Mucosa of descending colon (tissue), 3 donors: Measurements from ENCODE around the gene MOCS2. TPM values are rescaled to one million over a fixed set of nuclear protein-coding genes. Genes with fewer than 3 reads are reported as not detected.

Experiments used
- ATAC-seq: fragments of 200-7000 bp; cut with Tn5 transposase; one replicate; pipeline ENCODE4 v1.9.1; 2020; ENCODE audit warnings: mild to moderate bottlenecking, moderate library complexity
- DNase-seq, 3 donors: peaks; one replicate each; pipeline ENCODE4 v3.0.0-alpha.2; 2020
- H3K36me3 ChIP-seq: fragments of 200-600 bp; one replicate; pipeline ENCODE4 v1.8.0; 2021; ENCODE audit warnings: low read depth, mild to moderate bottlenecking
- H3K4me1 ChIP-seq: fragments of 200-600 bp; one replicate; pipeline ENCODE4 v1.8.0; 2021; ENCODE audit warnings: low read depth, mild to moderate bottlenecking
- H3K4me3 ChIP-seq: fragments of 200-600 bp; one replicate; pipeline ENCODE4 v1.8.0; 2021; ENCODE audit warnings: mild to moderate bottlenecking
- H3K9me3 ChIP-seq: fragments of 200-600 bp; one replicate; pipeline ENCODE4 v1.8.0; 2021; ENCODE audit warnings: mild to moderate bottlenecking
- CTCF ChIP-seq: fragments of 200-600 bp; IDR thresholded peaks from one replicate; pipeline ENCODE4 v1.8.0; 2022; ENCODE audit warnings: antibody characterized with exemption, mild to moderate bottlenecking
- intact Hi-C, 2 donors: fragments of 100-400 bp; cut with DNase I in 1 of 2; cut with micrococcal nuclease in 1 of 2; formaldehyde crosslinking; loops; one replicate each; pipeline versions ENCODE4 v1.11.0 to v1.11.1; 2022; cut with DNase I, micrococcal nuclease
- long read RNA-seq, 2 donors: library from polyadenylated mRNA; unstranded; transcript quantifications; one replicate each; pipeline ENCODE4 v2.0.0, GENCODE V29; 2019 to 2021
- total RNA-seq, 3 donors: library from RNA; stranded (reverse); fragmentation: NEBNext Ultra II Directional in 2 of 3; extraction: Animal tissue kit (Norgen Biotek cat#: 25700) in 2 of 3; gene quantifications; one replicate each; pipeline versions ENCODE4 v1.2.1 to v1.2.4, GENCODE V29; 2021 to 2023
- donor health status: DM: no; HTN: no; CAD: no; lungs with moderate emphysema.
- donor health status: DM: no; HTN: no; CAD: no.
- donor health status: DM: no; HTN: yes; CAD: no.

Gene MOCS2
- 10 to 100 TPM; 16.7 to 48.7 (median 28.9) TPM for total RNA-seq
- long read RNA-seq, donor 1, transcript MOCS2-202 (7 exons, 1,785 nt) = minor isoform, 7 of 57 reads
- long read RNA-seq, donor 1, transcript MOCS2-203 (7 exons, 1,337 nt) = major isoform, 45 of 57 reads
- long read RNA-seq, donor 1, partial matches to known transcripts = 0 of 57 reads
- long read RNA-seq, donor 1, other reads (novel, unspliced or antisense) = 4 of 57 reads
- long read RNA-seq, donor 2, transcript MOCS2-203 (7 exons, 1,337 nt) = major isoform, 38 of 45 reads
- long read RNA-seq, donor 2, partial matches to known transcripts = 4 of 45 reads
- long read RNA-seq, donor 2, other reads (novel, unspliced or antisense) = 1 of 45 reads

- intact Hi-C loops = no loop called here
- peaks cover 8% of the 10 kb centered on the region for H3K4me1 ChIP-seq
- peak; percentile 100 for ATAC-seq
Measured at GRCh38 chr5:53109443-53110127, at the start of gene MOCS2. Gene MOCS2, minus strand, starts transcription at chr5:53109757. Its CDS starts 2,583 bp downstream, at chr5:53107174.

GRCh38 chr5:53151713-53152458, 42.3 kb upstream of the MOCS2 start:
- intact Hi-C loops = no loop called here
- DNase-seq (no peak), ATAC-seq (no peak)
- no peak overlapping the region for H3K4me3 ChIP-seq
- TF ChIP-seq CTCF = no peak
- H3K4me1 ChIP-seq = no peaks in the 10 kb centered on the region
- no peaks in the 10 kb centered on the region for H3K9me3 ChIP-seq
- H3K36me3 ChIP-seq = no peaks in the 10 kb centered on the region

More at GRCh38 chr5:53109443-53110127, at the start of gene MOCS2:
- Histone ChIP-seq H3K4me3 (peak within 1 kb of the TSS; percentile 31), H3K9me3 (no peaks in the 10 kb centered on the region), H3K36me3 (no peaks in the 10 kb centered on the region)
- TF ChIP-seq CTCF = no peak
- DNase-seq = peak; percentile 94 to 95 (median 95)

GRCh38 chr5:53133020-53133419, 23.5 kb upstream of the MOCS2 start:
- intact Hi-C loops = no loop called here
- Histone ChIP-seq H3K36me3 (no peaks in the 10 kb centered on the region), H3K9me3 (no peaks in the 10 kb centered on the region), H3K4me3 (no peak overlapping the region), H3K4me1 (no peaks in the 10 kb centered on the region)
- TF ChIP-seq CTCF = no peak
- ATAC-seq (no peak), DNase-seq (no peak)

GRCh38 chr5:53130266-53130665, 20.7 kb upstream of the MOCS2 start:
- intact Hi-C loops = no loop called here
- ATAC-seq = no peak
- no peak overlapping the region for H3K4me3 ChIP-seq
- H3K9me3 ChIP-seq = no peaks in the 10 kb centered on the region
- DNase-seq = no peak
- H3K4me1 ChIP-seq = no peaks in the 10 kb centered on the region
- TF ChIP-seq CTCF = no peak
- no peaks in the 10 kb centered on the region for H3K36me3 ChIP-seq

GRCh38 chr5:53128481-53128880, 18.9 kb upstream of the MOCS2 start:
- DNase-seq (no peak), ATAC-seq (no peak)
- no peaks in the 10 kb centered on the region for H3K36me3 ChIP-seq
- intact Hi-C loops = no loop called here
- H3K9me3 ChIP-seq = no peaks in the 10 kb centered on the region
- H3K4me1 ChIP-seq = no peaks in the 10 kb centered on the region
- no peak overlapping the region for H3K4me3 ChIP-seq
- no peak for TF ChIP-seq CTCF
